H1 (cell line): ENCODE results near the gene HSCB. TPM values are rescaled to one million over a fixed set of nuclear protein-coding genes. Genes with fewer than 3 reads are reported as not detected.

ENCODE experiments used
- CTCF ChIA-PET: fragments of 300-600 bp; sonication (Branson Sonifier 250); formaldehyde crosslinking; loops from one replicate; lab custom pipeline; 2021; ENCODE audit not compliant: partially characterized antibody; lab: Charles Lee
- POLR2A ChIA-PET: fragments of 300-600 bp; sonication (Branson Sonifier 250); formaldehyde crosslinking; loops from one replicate; lab custom pipeline; 2021; ENCODE audit warnings: inconsistent platforms; ENCODE audit not compliant: partially characterized antibody; lab: Charles Lee
- DNase-seq, 2 experiments: peaks; one replicate each; pipeline versions ENCODE4 v3.0.0 to v3.0.0-alpha.2; 2010 to 2022; ENCODE audit warnings: low spot score in 2 of 2, low read depth in 1 of 2, mixed read lengths in 1 of 2
- FAIRE-seq: peaks from 2 replicates; lab custom pipeline; 2011; peaks lifted over from hg19 to GRCh38; lab: Jason Lieb, UNC
- H2AFZ ChIP-seq: 2 replicates; pipeline ENCODE4 v1.8.1; 2012; ENCODE audit warnings: low read length, inconsistent platforms
- H2AK5ac ChIP-seq: 2 replicates; pipeline ENCODE4 v1.6.1; 2013; ENCODE audit warnings: low read depth, low read length
- H2BK120ac ChIP-seq: replicated peaks from 2 replicates; pipeline ENCODE3; 2013; ENCODE audit warnings: low read depth, low read length, inconsistent platforms
- H2BK12ac ChIP-seq: 2 replicates; pipeline ENCODE4 v1.6.1; 2013; ENCODE audit warnings: low read depth, low read length
- H2BK15ac ChIP-seq: 2 replicates; pipeline ENCODE4 v1.6.1; 2013; ENCODE audit warnings: low read length
- H2BK20ac ChIP-seq: 2 replicates; pipeline ENCODE4 v1.6.1; 2013; ENCODE audit warnings: low read length
- H2BK5ac ChIP-seq: 2 replicates; pipeline ENCODE4 v1.6.1; 2013; ENCODE audit warnings: low read depth, low read length
- H3K14ac ChIP-seq: 2 replicates; pipeline ENCODE4 v1.6.1; 2013; ENCODE audit warnings: inconsistent platforms; ENCODE audit not compliant: insufficient read length
- H3K18ac ChIP-seq: 2 replicates; pipeline ENCODE4 v1.6.1; 2013; ENCODE audit warnings: low read length; ENCODE audit errors: extremely low read depth
- H3K23ac ChIP-seq: 2 replicates; pipeline ENCODE4 v1.6.1; 2013; ENCODE audit warnings: inconsistent platforms; ENCODE audit not compliant: insufficient read length
- H3K23me2 ChIP-seq: 2 replicates; pipeline ENCODE4 v1.6.1; 2013; ENCODE audit warnings: low read depth, low read length
- H3K27ac ChIP-seq: 2 replicates; pipeline ENCODE4 v1.6.1; 2011; ENCODE audit warnings: low read depth, low read length, inconsistent platforms
- H3K27me3 ChIP-seq, 4 experiments: replicated peaks in 1 of 4; 1 replicate in 1 of 4; 2 replicates in 3 of 4; pipeline versions ENCODE4 v1.6.1 to v1.8.1; 2011 to 2013; ENCODE audit warnings: low read length in 3 of 4, mild to moderate bottlenecking in 3 of 4, inconsistent platforms in 2 of 4, mixed read lengths in 2 of 4, moderate library complexity in 1 of 4; ENCODE audit not compliant: control insufficient read depth in 3 of 4, insufficient read depth in 3 of 4; ENCODE audit errors: extremely low read depth in 1 of 4
- H3K36me3 ChIP-seq, 4 experiments: 2 replicates each; pipeline versions ENCODE4 v1.6.1 to v1.8.1; 2011 to 2013; ENCODE audit warnings: mild to moderate bottlenecking in 4 of 4, low read length in 3 of 4, moderate library complexity in 2 of 4, control low read depth in 1 of 4, inconsistent platforms in 1 of 4; ENCODE audit not compliant: insufficient read depth in 4 of 4, control insufficient read depth in 2 of 4
- H3K4ac ChIP-seq: replicated peaks from 2 replicates; pipeline ENCODE3; 2013; ENCODE audit warnings: low read length, low read depth, mixed read lengths, inconsistent platforms; ENCODE audit not compliant: insufficient read length
- H3K4me1 ChIP-seq, 4 experiments: replicated peaks in 1 of 4; 1 replicate in 1 of 4; 2 replicates in 3 of 4; pipeline versions ENCODE4 v1.6.1 to v1.8.1; 2011 to 2013; ENCODE audit warnings: low read length in 3 of 4, inconsistent platforms in 2 of 4, mixed read lengths in 1 of 4; ENCODE audit not compliant: insufficient read depth in 4 of 4, control insufficient read depth in 3 of 4
- H3K4me2 ChIP-seq, 2 experiments: 2 replicates each; pipeline versions ENCODE4 v1.6.1 to v1.8.1; 2011 to 2013; ENCODE audit warnings: low read depth in 2 of 2, low read length in 2 of 2, control low read depth in 1 of 2, inconsistent platforms in 1 of 2, mild to moderate bottlenecking in 1 of 2; ENCODE audit not compliant: insufficient read depth in 1 of 2
- H3K4me3 ChIP-seq, 4 experiments: fragments of 200-600, 300-600 bp in 1 of 4; sonication (generic), shearing (Covaris generic), sonication (Bioruptor Twin) in 1 of 4; 2 replicates each; pipeline versions ENCODE4 v1.5.1 to v1.8.1; 2011 to 2016; ENCODE audit warnings: low read length in 4 of 4, low read depth in 3 of 4, control low read depth in 2 of 4, inconsistent platforms in 2 of 4, mild to moderate bottlenecking in 2 of 4, mixed read lengths in 1 of 4, moderate library complexity in 1 of 4; ENCODE audit not compliant: insufficient read depth in 2 of 4; ENCODE audit errors: extremely low read depth in 1 of 4
- H3K56ac ChIP-seq: replicated peaks from 2 replicates; pipeline ENCODE3; 2013; ENCODE audit warnings: low read depth, mild to moderate bottlenecking, mixed read lengths, low read length, inconsistent platforms; ENCODE audit not compliant: insufficient read length
- H3K79me1 ChIP-seq: 2 replicates; pipeline ENCODE4 v1.6.1; 2013; ENCODE audit warnings: low read depth, low read length, control low read depth
- H3K79me2 ChIP-seq, 2 experiments: 2 replicates each; pipeline versions ENCODE4 v1.6.1 to v1.8.1; 2012 to 2013; ENCODE audit warnings: low read length in 2 of 2, mild to moderate bottlenecking in 2 of 2, inconsistent platforms in 1 of 2; ENCODE audit not compliant: insufficient read depth in 2 of 2, control insufficient read depth in 1 of 2
- H3K9ac ChIP-seq, 4 experiments: replicated peaks in 1 of 4; 1 replicate in 1 of 4; 2 replicates in 3 of 4; pipeline versions ENCODE4 v1.6.1 to v1.8.1; 2011 to 2013; ENCODE audit warnings: low read depth in 3 of 4, low read length in 3 of 4, control low read depth in 2 of 4, mild to moderate bottlenecking in 2 of 4, moderate library complexity in 2 of 4, inconsistent platforms in 1 of 4; ENCODE audit errors: extremely low read depth in 1 of 4
- H3K9me3 ChIP-seq, 2 experiments: 2 replicates each; pipeline versions ENCODE4 v1.6.1 to v1.8.1; 2012 to 2013; ENCODE audit warnings: mild to moderate bottlenecking in 2 of 2, moderate library complexity in 2 of 2, control low read depth in 1 of 2, inconsistent platforms in 1 of 2, low read depth in 1 of 2, low read length in 1 of 2, mixed read lengths in 1 of 2; ENCODE audit not compliant: insufficient read depth in 2 of 2
- H4K20me1 ChIP-seq, 2 experiments: replicated peaks in 1 of 2; 2 replicates each; pipeline versions ENCODE3 to v1.8.1; 2011 to 2013; ENCODE audit warnings: inconsistent platforms in 2 of 2, low read length in 2 of 2, mild to moderate bottlenecking in 1 of 2; ENCODE audit not compliant: insufficient read depth in 2 of 2, control insufficient read depth in 1 of 2
- H4K5ac ChIP-seq: 2 replicates; pipeline ENCODE4 v1.6.1; 2013; ENCODE audit warnings: low read length, low read depth, mixed read lengths, inconsistent platforms; ENCODE audit not compliant: insufficient read length
- H4K8ac ChIP-seq: 2 replicates; pipeline ENCODE4 v1.8.0; 2013; ENCODE audit warnings: mild to moderate bottlenecking, moderate library complexity, low read length, inconsistent platforms; ENCODE audit not compliant: insufficient read depth; ENCODE audit errors: extremely low read depth
- H4K91ac ChIP-seq: replicated peaks from 2 replicates; pipeline ENCODE3; 2013; ENCODE audit warnings: low read length, mixed read lengths, inconsistent platforms; ENCODE audit not compliant: insufficient read length
- ASH2L ChIP-seq: fragments of 200-600, 300-600 bp; sonication (generic); IDR thresholded peaks from one replicate; pipeline ENCODE4 v1.7.1; 2017; ENCODE audit warnings: low read length
- CTBP2 ChIP-seq: IDR thresholded peaks from 2 replicates; pipeline ENCODE4 v1.7.0; 2011; ENCODE audit warnings: borderline replicate concordance, mild to moderate bottlenecking, moderate library complexity, mixed read lengths, low read length; ENCODE audit not compliant: insufficient read depth, insufficient read length
- FOSL1 ChIP-seq: IDR thresholded peaks from 2 replicates; pipeline ENCODE4 v1.6.1; 2011; ENCODE audit warnings: mild to moderate bottlenecking, low read depth, low read length, moderate library complexity; ENCODE audit not compliant: insufficient read depth
- JUN ChIP-seq: IDR thresholded peaks from 2 replicates; pipeline ENCODE4 v1.6.1; 2011; ENCODE audit warnings: low read depth, mild to moderate bottlenecking, improper control_type of control experiment, low read length
- RAD21 ChIP-seq, 2 experiments: IDR thresholded peaks in 1 of 2; conservative IDR thresholded peaks in 1 of 2; 2 replicates each; pipeline ENCODE4 v1.6.1; 2011; ENCODE audit warnings: low read depth in 2 of 2, low read length in 2 of 2, improper control_type of control experiment in 1 of 2, inconsistent platforms in 1 of 2, mild to moderate bottlenecking in 1 of 2, moderate library complexity in 1 of 2
- SP1 ChIP-seq: IDR thresholded peaks from 2 replicates; pipeline ENCODE4 v1.6.1; 2011; ENCODE audit warnings: low read depth, low read length
- SP2 ChIP-seq: IDR thresholded peaks from 2 replicates; pipeline ENCODE4 v1.6.1; 2012; ENCODE audit warnings: mild to moderate bottlenecking, low read length, inconsistent platforms
- TEAD4 ChIP-seq: IDR thresholded peaks from 2 replicates; pipeline ENCODE4 v1.6.1; 2012; ENCODE audit warnings: low read depth, low read length, inconsistent platforms, mixed read lengths
- WGBS, 2 experiments: shearing (Covaris generic) in 1 of 2; methylation state at CpG; one replicate each; pipeline versions ENCODE4 v1.1.6 to v1.1.7; 2013 to 2015; ENCODE audit warnings: low lambda C conversion rate in 2 of 2, mixed read lengths in 2 of 2, inconsistent platforms in 1 of 2, low coverage in 1 of 2, missing lambda C conversion rate in 1 of 2; ENCODE audit not compliant: insufficient replicate concordance in 2 of 2, insufficient coverage in 1 of 2, insufficient read length in 1 of 2; ENCODE audit errors: extremely low coverage in 1 of 2, missing lambda C conversion rate in 1 of 2; 5-methylcytosine and 5-hydroxymethylcytosine counted together
- polyA plus RNA-seq, 7 experiments: library from polyadenylated mRNA; depleted of rRNA in 3 of 7; stranded (reverse) in 5 of 7; unstranded in 2 of 7; fragments of >200 nt in 5 of 7; fragments of 200-250 nt in 2 of 7; gene quantifications; 1 replicate in 5 of 7; 2 replicates in 1 of 7; 4 replicates in 1 of 7; pipeline versions ENCODE4 v1.2.1 to v1.2.3, GENCODE V29; 2011 to 2013; ENCODE audit warnings: missing spikeins in 2 of 7, mixed read lengths in 2 of 7
- total RNA-seq: library from RNA; stranded (reverse); fragmentation: NEBNext Ultra II Directional; extraction: Animal tissue kit (Norgen Biotek cat#: 25700); gene quantifications from 2 replicates; pipeline ENCODE4 v1.2.1, GENCODE V29; 2021
- TF ChIP-seq, protein P1 (sequence below): IDR thresholded peaks from 2 replicates; pipeline ENCODE4 v1.6.1; 2012; ENCODE audit warnings: inconsistent platforms
- TF ChIP-seq, protein P2 (sequence below): IDR thresholded peaks from 2 replicates; pipeline ENCODE4 v1.6.1; 2011; ENCODE audit warnings: low read depth, mild to moderate bottlenecking, low read length; ENCODE audit not compliant: insufficient read depth
- TF ChIP-seq, protein P3 (sequence below): IDR thresholded peaks from 2 replicates; pipeline ENCODE4 v1.6.1; 2011; ENCODE audit warnings: low read length, improper control_type of control experiment

HSCB gene
- total and polyA plus RNA-seq, 2 of the 8 experiments (the other 6 are each of a cell fraction or from before 2014, with no cell fraction given): 14.7 to 16.6 TPM

DNA sequence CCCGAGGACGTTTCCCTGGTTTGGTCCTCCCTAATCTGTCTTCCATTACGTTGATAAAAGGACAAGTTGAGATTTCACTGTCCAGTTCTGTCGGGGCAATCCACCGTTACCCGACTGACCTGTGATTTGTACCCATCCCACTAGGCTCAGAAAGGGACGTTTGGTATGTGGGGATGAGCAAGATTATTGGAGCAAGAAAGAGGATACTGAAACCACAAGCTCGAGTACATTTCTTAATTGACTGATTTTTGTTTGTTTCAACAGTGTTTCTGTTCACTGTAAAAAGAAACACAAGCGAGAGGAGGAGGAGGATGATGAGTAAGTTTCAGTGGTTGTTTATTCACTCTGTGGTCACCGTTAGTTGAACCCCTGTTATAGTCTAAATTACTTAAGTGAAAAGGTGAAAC, 31.6 kb downstream of the HSCB start:
- Histone ChIP-seq H4K91ac (no peak overlapping the region), H4K20me1 (peaks cover 0 to 2% of the 10 kb centered on the region in 2 experiments), H4K5ac (no peak overlapping the region), H4K8ac (no peak overlapping the region), H2BK120ac (no peak overlapping the region), H3K4me2 (peak overlapping the region; percentile 88 to 97), H2BK15ac (no peak overlapping the region), H3K4ac (peak overlapping the region; percentile 2), H2BK20ac (no peak overlapping the region), H3K4me1 (peaks cover 0 to 3% (median 0%) of the 10 kb centered on the region in 4 experiments; a peak in 2 of 7 replicates), H3K79me2 (peaks cover 0 to 31% of the 10 kb centered on the region in 2 experiments; a peak in 2 of 4 replicates), H3K4me3 (peak overlapping the region; percentile 71 to 77 (median 73)), H3K27me3 (no peaks in the 10 kb centered on the region), H3K14ac (no peak overlapping the region), H3K18ac (no peak overlapping the region; the same call in 1 of the 2 replicates), H2BK12ac (no peak overlapping the region), H2AK5ac (no peak overlapping the region), H3K27ac (no peak overlapping the region), H3K23me2 (peaks cover 4% of the 10 kb centered on the region), H3K56ac (no peak overlapping the region), H3K9ac (peak overlapping the region; percentile 58 to 91 (median 70)), H3K9me3 (no peaks in the 10 kb centered on the region), H3K23ac (no peak overlapping the region), H3K36me3 (peaks cover 0 to 29% (median 1%) of the 10 kb centered on the region in 4 experiments; a peak in 3 of 8 replicates), H3K79me1 (peaks cover 3% of the 10 kb centered on the region; the same call in 1 of the 2 replicates), H2BK5ac (no peak overlapping the region), H2AFZ (no peak overlapping the region)
- TF ChIP-seq, protein P1, sequence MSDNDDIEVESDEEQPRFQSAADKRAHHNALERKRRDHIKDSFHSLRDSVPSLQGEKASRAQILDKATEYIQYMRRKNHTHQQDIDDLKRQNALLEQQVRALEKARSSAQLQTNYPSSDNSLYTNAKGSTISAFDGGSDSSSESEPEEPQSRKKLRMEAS: no peak
- no peak for TF ChIP-seq JUN
- TF ChIP-seq FOSL1: no peak
- no peak for TF ChIP-seq CTBP2
- no peak for TF ChIP-seq SP2
- TF ChIP-seq ASH2L: no peak
- TF ChIP-seq, protein P2, sequence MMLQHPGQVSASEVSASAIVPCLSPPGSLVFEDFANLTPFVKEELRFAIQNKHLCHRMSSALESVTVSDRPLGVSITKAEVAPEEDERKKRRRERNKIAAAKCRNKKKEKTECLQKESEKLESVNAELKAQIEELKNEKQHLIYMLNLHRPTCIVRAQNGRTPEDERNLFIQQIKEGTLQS: no peak
- no peak for TF ChIP-seq SP1
- TF ChIP-seq, protein P3, sequence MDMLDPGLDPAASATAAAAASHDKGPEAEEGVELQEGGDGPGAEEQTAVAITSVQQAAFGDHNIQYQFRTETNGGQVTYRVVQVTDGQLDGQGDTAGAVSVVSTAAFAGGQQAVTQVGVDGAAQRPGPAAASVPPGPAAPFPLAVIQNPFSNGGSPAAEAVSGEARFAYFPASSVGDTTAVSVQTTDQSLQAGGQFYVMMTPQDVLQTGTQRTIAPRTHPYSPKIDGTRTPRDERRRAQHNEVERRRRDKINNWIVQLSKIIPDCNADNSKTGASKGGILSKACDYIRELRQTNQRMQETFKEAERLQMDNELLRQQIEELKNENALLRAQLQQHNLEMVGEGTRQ: no peak
- TF ChIP-seq RAD21 (IDR thresholded peaks at IDR 0.05 in 1 of 2, conservative IDR thresholded peaks at IDR 0.05 in 1 of 2; ENCODE audit: low read depth in 2 of 2, low read length in 2 of 2): no peak
- TF ChIP-seq TEAD4: no peak
- ChIA-PET CTCF (interaction anchor here (0.6 to 1.5 kb wide), 5 partner anchors 11 to 335 kb away, joined by 3 to 6 read pairs (median 3); no protein-coding TSS in a partner anchor), POLR2A (interaction anchor here (0.6 to 5.5 kb wide), 6 partner anchors 12 to 94 kb away, joined by 3 to 31 read pairs (median 4); partner anchors contain the start of genes CHEK2, HSCB, TTC28 and XBP1)
- DNase-seq: no peak
- 35% methylated on average over 10 of the region's 10 CpGs; no CpG with 5 or more reads in 1 of the 2 experiments for WGBS, 2 experiments
- no peak for FAIRE-seq
